PC-3 (cell line): ENCODE results near the gene SEMA6B. TPM values are rescaled to one million over a fixed set of nuclear protein-coding genes. Genes with fewer than 3 reads are reported as not detected.
"Not testable (repeated sequence)": the region's sequence is repeated elsewhere in the genome, so short reads cannot be mapped to it uniquely, and the experiment has no call there.

Experiments used
- ATAC-seq: fragments of 200-7000 bp; cut with Tn5 transposase; 2 replicates; pipeline ENCODE4 v1.9.1; 2020; ENCODE audit warnings: mild to moderate bottlenecking, moderate library complexity
- BruUV-seq: library from RNA; stranded (reverse); fragments of 400-500 nt; replicated peaks from 2 replicates; lab custom pipeline; 2021; lab: Mats Ljungman, UMichigan
- CTCF ChIA-PET: fragments of 300-600 bp; sonication (Branson Sonifier 250); formaldehyde crosslinking; loops from one replicate; lab custom pipeline; 2022; ENCODE audit warnings: antibody characterized with exemption; lab: Charles Lee
- POLR2A ChIA-PET: fragments of 300-600 bp; sonication (Branson Sonifier 250); formaldehyde crosslinking; loops from one replicate; lab custom pipeline; 2022; ENCODE audit warnings: antibody characterized with exemption; ENCODE audit not compliant: unreplicated experiment; lab: Charles Lee
- DNase-seq: peaks from one replicate; pipeline ENCODE4 v3.0.0-alpha.2; 2015
- H2AFZ ChIP-seq: fragments of 300-600 bp; sonication (generic); 2 replicates; pipeline ENCODE4 v1.6.0; 2016; ENCODE audit warnings: antibody characterized with exemption, low read length
- H3F3A ChIP-seq: fragments of 300-600 bp; sonication (generic); one replicate; pipeline ENCODE4 v1.6.0; 2017; ENCODE audit warnings: antibody characterized with exemption, low read length, control low read depth, mild to moderate bottlenecking; ENCODE audit not compliant: unreplicated experiment
- H3K27ac ChIP-seq: fragments of 300-600 bp; sonication (generic); 2 replicates; pipeline ENCODE4 v1.5.1; 2016; ENCODE audit warnings: mild to moderate bottlenecking, low read length
- H3K27me3 ChIP-seq: fragments of 300-600 bp; sonication (generic); 2 replicates; pipeline ENCODE4 v1.6.1; 2016; ENCODE audit warnings: low read length, mixed read lengths
- H3K36me3 ChIP-seq: fragments of 300-600 bp; sonication (generic); 2 replicates; pipeline ENCODE4 v1.6.1; 2016; ENCODE audit warnings: low read depth, mixed run types, low read length, mixed read lengths
- H3K4me1 ChIP-seq: fragments of 300-600 bp; sonication (generic); 2 replicates; pipeline ENCODE4 v1.5.1; 2016; ENCODE audit warnings: low read length; ENCODE audit not compliant: insufficient read depth
- H3K4me2 ChIP-seq: fragments of 300-600 bp; sonication (generic); 2 replicates; pipeline ENCODE4 v1.6.0; 2016; ENCODE audit warnings: low read length
- H3K4me3 ChIP-seq: fragments of 300-600 bp; sonication (generic); 2 replicates; pipeline ENCODE4 v1.5.1; 2016; ENCODE audit warnings: mild to moderate bottlenecking, low read length, mixed read lengths
- H3K79me2 ChIP-seq: fragments of 300-600 bp; sonication (generic); 2 replicates; pipeline ENCODE4 v1.6.1; 2017; ENCODE audit warnings: low read length, mixed read lengths
- H3K9ac ChIP-seq: fragments of 300-600 bp; sonication (generic); 2 replicates; pipeline ENCODE4 v1.6.0; 2016; ENCODE audit warnings: mild to moderate bottlenecking, low read length
- H3K9me2 ChIP-seq: fragments of 300-600 bp; sonication (generic); replicated peaks from 2 replicates; pipeline ENCODE4 v1.6.1; 2016; ENCODE audit warnings: mixed run types, low read length, mixed read lengths
- H3K9me3 ChIP-seq: fragments of 300-600 bp; sonication (generic); 2 replicates; pipeline ENCODE4 v1.6.1; 2016; ENCODE audit warnings: low read length, mixed read lengths
- H4K20me1 ChIP-seq: fragments of 300-600 bp; sonication (generic); 2 replicates; pipeline ENCODE4 v1.6.1; 2016; ENCODE audit warnings: low read length, mixed read lengths
- CTCF ChIP-seq: fragments of 300-600 bp; sonication (generic); conservative IDR thresholded peaks from 2 replicates; pipeline ENCODE4 v1.5.1; 2017; ENCODE audit warnings: antibody characterized with exemption, low read depth, mild to moderate bottlenecking, low read length
- EZH2 ChIP-seq: fragments of 300-600 bp; sonication (generic); IDR thresholded peaks from one replicate; pipeline ENCODE4 v1.6.1; 2017; ENCODE audit warnings: antibody characterized with exemption, mild to moderate bottlenecking, low read length; ENCODE audit not compliant: unreplicated experiment
- EZH2phosphoT487 ChIP-seq: fragments of 300-600 bp; sonication (generic); IDR thresholded peaks from 2 replicates; pipeline ENCODE4 v1.6.1; 2018; ENCODE audit warnings: mild to moderate bottlenecking, antibody characterized with exemption, low read length, borderline replicate concordance
- intact Hi-C: fragments of 100-400 bp; cut with micrococcal nuclease; formaldehyde crosslinking; loops from 2 replicates; pipeline ENCODE4 v1.9.0; 2023
- total RNA-seq: library from RNA; depleted of rRNA; stranded (reverse); fragments of >200 nt; gene quantifications from 2 replicates; pipeline ENCODE4 v1.2.3, GENCODE V29; 2014

Gene SEMA6B
- total RNA-seq, 1 experiment from 2014 or later = 9.0 TPM

- Histone ChIP-seq H3K4me3 (no peak overlapping the region), H3F3A (no peaks in the 10 kb centered on the region), H3K9ac (no peak overlapping the region), H3K27me3 (no peaks in the 10 kb centered on the region), H3K36me3 (no peaks in the 10 kb centered on the region), H3K9me3 (no peaks in the 10 kb centered on the region), H3K4me1 (peaks cover 6% of the 10 kb centered on the region), H2AFZ (no peak overlapping the region), H3K79me2 (no peaks in the 10 kb centered on the region), H3K4me2 (no peak overlapping the region), H3K9me2 (no peaks in the 10 kb centered on the region), H3K27ac (no peak overlapping the region), H4K20me1 (no peaks in the 10 kb centered on the region)
- DNase-seq = no peak
- ChIA-PET POLR2A (no interaction called here), CTCF (no interaction called here)
- intact Hi-C loops = no loop called here
- no TSS peak for BruUV-seq
- no peak for TF ChIP-seq CTCF
- no peak for TF ChIP-seq EZH2phosphoT487
- no peak for TF ChIP-seq EZH2
- ATAC-seq = no peak
Observed at GRCh38 chr19:4529924-4530522, 29.5 kb downstream of the SEMA6B start.

GRCh38 chr19:4528843-4529242 lies 30.6 kb downstream of the SEMA6B start:
- H3K4me2 ChIP-seq = no peak overlapping the region
- DNase-seq (no peak), ATAC-seq (no peak)
- intact Hi-C loops = no loop called here
- H2AFZ ChIP-seq = no peak overlapping the region
- H3K27me3 ChIP-seq = no peaks in the 10 kb centered on the region
- POLR2A ChIA-PET = no interaction called here
- H3K4me1 ChIP-seq = no peaks in the 10 kb centered on the region
- no TSS peak for BruUV-seq
- no peak overlapping the region for H3K27ac ChIP-seq
- no peaks in the 10 kb centered on the region for H3K79me2 ChIP-seq
- no peak overlapping the region for H3K9ac ChIP-seq
- no peaks in the 10 kb centered on the region for H3K9me3 ChIP-seq
- H3K4me3 ChIP-seq = no peak overlapping the region
- no peaks in the 10 kb centered on the region for H3K9me2 ChIP-seq
- no peaks in the 10 kb centered on the region for H3K36me3 ChIP-seq
- TF ChIP-seq EZH2 = no peak
- no peak for TF ChIP-seq CTCF
- no peak for TF ChIP-seq EZH2phosphoT487
- H3F3A ChIP-seq = no peaks in the 10 kb centered on the region
- CTCF ChIA-PET = no interaction called here
- H4K20me1 ChIP-seq = no peaks in the 10 kb centered on the region

GRCh38 chr19:4527377-4527776 lies 32.1 kb downstream of the SEMA6B start:
- intact Hi-C loops, BruUV-seq, H3K27me3 ChIP-seq, H3K9ac ChIP-seq, H3K4me2 ChIP-seq, H3K36me3 ChIP-seq, H3F3A ChIP-seq, H3K9me2 ChIP-seq, ATAC-seq, H4K20me1 ChIP-seq, H3K79me2 ChIP-seq, DNase-seq, POLR2A ChIA-PET, H3K4me3 ChIP-seq, H3K4me1 ChIP-seq, CTCF ChIA-PET, H3K27ac ChIP-seq, H3K9me3 ChIP-seq, H2AFZ ChIP-seq: not testable (repeated sequence)
